ENCODE measurements around the gene TMEM145.

- TF ChIP-seq, protein P1, sequence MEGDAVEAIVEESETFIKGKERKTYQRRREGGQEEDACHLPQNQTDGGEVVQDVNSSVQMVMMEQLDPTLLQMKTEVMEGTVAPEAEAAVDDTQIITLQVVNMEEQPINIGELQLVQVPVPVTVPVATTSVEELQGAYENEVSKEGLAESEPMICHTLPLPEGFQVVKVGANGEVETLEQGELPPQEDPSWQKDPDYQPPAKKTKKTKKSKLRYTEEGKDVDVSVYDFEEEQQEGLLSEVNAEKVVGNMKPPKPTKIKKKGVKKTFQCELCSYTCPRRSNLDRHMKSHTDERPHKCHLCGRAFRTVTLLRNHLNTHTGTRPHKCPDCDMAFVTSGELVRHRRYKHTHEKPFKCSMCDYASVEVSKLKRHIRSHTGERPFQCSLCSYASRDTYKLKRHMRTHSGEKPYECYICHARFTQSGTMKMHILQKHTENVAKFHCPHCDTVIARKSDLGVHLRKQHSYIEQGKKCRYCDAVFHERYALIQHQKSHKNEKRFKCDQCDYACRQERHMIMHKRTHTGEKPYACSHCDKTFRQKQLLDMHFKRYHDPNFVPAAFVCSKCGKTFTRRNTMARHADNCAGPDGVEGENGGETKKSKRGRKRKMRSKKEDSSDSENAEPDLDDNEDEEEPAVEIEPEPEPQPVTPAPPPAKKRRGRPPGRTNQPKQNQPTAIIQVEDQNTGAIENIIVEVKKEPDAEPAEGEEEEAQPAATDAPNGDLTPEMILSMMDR (conservative IDR thresholded peaks at IDR 0.05; ENCODE audit: low read depth, low read length), result no peak
- no peak for TF ChIP-seq EZH2 (IDR thresholded peaks at IDR 0.05; ENCODE audit: low read length, unreplicated experiment)
Observed at GRCh38 chr19:42282819-42283187, 30.3 kb upstream of the TMEM145 start.
